ENCODE measurements around the gene LZIC. TPM values are rescaled to one million over a fixed set of nuclear protein-coding genes. Genes with fewer than 3 reads are reported as not detected.

Gene LZIC
- total and polyA plus RNA-seq, 2 of the 8 experiments (the other 6 are each of a cell fraction or from before 2014, with no cell fraction given): 4.8 to 20.3 TPM

GRCh38 chr1:9881838-9882249, 61.3 kb downstream of the LZIC start:
- H3K9me3 ChIP-seq (ENCODE audit: insufficient read depth in 2 of 2, low read depth in 1 of 2, low read length in 1 of 2): no peaks in the 10 kb centered on the region
- H3K4me2 ChIP-seq (ENCODE audit: insufficient read depth in 1 of 2, low read depth in 2 of 2, low read length in 2 of 2): no peak overlapping the region
- 100% methylated on average over 2 of the region's 2 CpGs; no CpG with 5 or more reads in 1 of the 2 experiments for WGBS, 2 experiments (ENCODE audit: extremely low coverage in 1 of 2, insufficient coverage in 1 of 2, insufficient read length in 1 of 2, insufficient replicate concordance in 2 of 2, low coverage in 1 of 2, low lambda C conversion rate in 2 of 2, missing lambda C conversion rate in 1 of 2)
- H3K14ac ChIP-seq (ENCODE audit: insufficient read length): no peak overlapping the region
- H3K9ac ChIP-seq (replicated peaks in 1 of 4; ENCODE audit: extremely low read depth in 1 of 4, low read depth in 3 of 4, low read length in 3 of 4): no peak overlapping the region
- H3K23ac ChIP-seq (ENCODE audit: insufficient read length): no peak overlapping the region
- POLR2A ChIA-PET (ENCODE audit: partially characterized antibody): interaction anchor here (1.1 to 1.3 kb wide), 2 partner anchors 9 to 62 kb away, joined by 3 to 8 read pairs; partner anchors contain the start of genes LZIC and NMNAT1
- H3K27ac ChIP-seq (ENCODE audit: low read depth, low read length): no peak overlapping the region
- no peak overlapping the region for H4K5ac ChIP-seq (ENCODE audit: insufficient read length, low read depth, low read length)
- TF ChIP-seq GABPA (IDR thresholded peaks at IDR 0.05; ENCODE audit: borderline replicate concordance, insufficient read depth, low read length) (no peak), CBX8 (IDR thresholded peaks at IDR 0.05; ENCODE audit: borderline replicate concordance, low read depth, low read length) (no peak), PHF8 (conservative IDR thresholded peaks at IDR 0.05; ENCODE audit: low read depth, low read length) (no peak), TEAD4 (IDR thresholded peaks at IDR 0.05; ENCODE audit: low read depth, low read length) (no peak), CHD2 (IDR thresholded peaks at IDR 0.05; ENCODE audit: low read length) (no peak), TBP (IDR thresholded peaks at IDR 0.05; ENCODE audit: low read depth, low read length) (no peak), HDAC6 (IDR thresholded peaks at IDR 0.05; ENCODE audit: low read depth, low read length) (no peak)
- H3K4ac ChIP-seq (replicated peaks; ENCODE audit: insufficient read length, low read depth, low read length): no peak overlapping the region
- no peak overlapping the region for H2BK20ac ChIP-seq (ENCODE audit: low read length)
- DNase-seq (ENCODE audit: low read depth in 1 of 2, low spot score in 2 of 2) (no peak), FAIRE-seq (no peak)
- H2BK120ac ChIP-seq (replicated peaks; ENCODE audit: low read depth, low read length): no peak overlapping the region
- H2BK5ac ChIP-seq (ENCODE audit: low read depth, low read length): no peak overlapping the region; the same call in 1 of the 2 replicates
- no peaks in the 10 kb centered on the region for H3K79me2 ChIP-seq (ENCODE audit: control insufficient read depth in 1 of 2, insufficient read depth in 2 of 2, low read length in 2 of 2)
- H3K56ac ChIP-seq (replicated peaks; ENCODE audit: insufficient read length, low read depth, low read length): no peak overlapping the region
- no peak overlapping the region for H2BK15ac ChIP-seq (ENCODE audit: low read length)
- H2AFZ ChIP-seq (ENCODE audit: low read length): no peak overlapping the region
- H3K23me2 ChIP-seq (ENCODE audit: low read depth, low read length): no peaks in the 10 kb centered on the region
- H2BK12ac ChIP-seq (ENCODE audit: low read depth, low read length): no peak overlapping the region
- H3K79me1 ChIP-seq (ENCODE audit: low read depth, low read length): no peaks in the 10 kb centered on the region; the same call in 1 of the 2 replicates
- H4K8ac ChIP-seq (ENCODE audit: extremely low read depth, insufficient read depth, low read length): no peak overlapping the region
- H3K4me1 ChIP-seq (replicated peaks in 1 of 4; ENCODE audit: control insufficient read depth in 3 of 4, insufficient read depth in 4 of 4, low read length in 3 of 4): peaks cover 0 to 7% (median 2%) of the 10 kb centered on the region in 4 experiments; a peak in 1 of 7 replicates
- H3K18ac ChIP-seq (ENCODE audit: extremely low read depth, low read length): no peak overlapping the region
- H4K20me1 ChIP-seq (replicated peaks in 1 of 2; ENCODE audit: control insufficient read depth in 1 of 2, insufficient read depth in 2 of 2, low read length in 2 of 2): peaks cover 0 to 2% of the 10 kb centered on the region in 2 experiments
- H2AK5ac ChIP-seq (ENCODE audit: low read depth, low read length): no peak overlapping the region
- H3K36me3 ChIP-seq (ENCODE audit: control insufficient read depth in 2 of 4, insufficient read depth in 4 of 4, low read length in 3 of 4): no peaks in the 10 kb centered on the region
- H3K4me3 ChIP-seq (ENCODE audit: extremely low read depth in 1 of 4, insufficient read depth in 2 of 4, low read depth in 3 of 4, low read length in 4 of 4): no peak overlapping the region
- H4K91ac ChIP-seq (replicated peaks; ENCODE audit: insufficient read length, low read length): no peak overlapping the region
- no peaks in the 10 kb centered on the region for H3K27me3 ChIP-seq (replicated peaks in 1 of 4; ENCODE audit: control insufficient read depth in 3 of 4, extremely low read depth in 1 of 4, insufficient read depth in 3 of 4, low read length in 3 of 4)
- CTCF ChIA-PET (ENCODE audit: partially characterized antibody): interaction anchor here (0.9 to 1.4 kb wide), 6 partner anchors 12 to 179 kb away, joined by 3 to 5 read pairs (median 4); no protein-coding TSS in a partner anchor
